GM06990 (cell line): Measurements from ENCODE around the gene PLXNB2.

ENCODE experiments used
- DNase-seq: peaks from one replicate; pipeline ENCODE4 v3.0.0-alpha.2; 2011; ENCODE audit not compliant: insufficient read length; ENCODE audit errors: extremely low read depth
- H3K27me3 ChIP-seq: replicated peaks from 2 replicates; pipeline ENCODE4 v1.6.0; 2011; ENCODE audit warnings: low read length; ENCODE audit not compliant: control insufficient read depth, insufficient read depth
- H3K36me3 ChIP-seq: 2 replicates; pipeline ENCODE4 v1.5.1; 2011; ENCODE audit warnings: low read length; ENCODE audit not compliant: control insufficient read depth, insufficient read depth
- H3K4me3 ChIP-seq: replicated peaks from 2 replicates; pipeline ENCODE4 v1.5.1; 2011; ENCODE audit warnings: low read depth, mild to moderate bottlenecking, control low read depth, low read length
- TF ChIP-seq, protein P1 (sequence below): IDR thresholded peaks from 2 replicates; pipeline ENCODE4 v1.5.1; 2011; ENCODE audit warnings: low read length, control low read depth, mild to moderate bottlenecking, inconsistent platforms; ENCODE audit not compliant: insufficient read depth, poor library complexity, severe bottlenecking

PLXNB2 gene

GRCh38 chr22:50258361-50259292, 48.8 kb downstream of the PLXNB2 start:
- Histone ChIP-seq H3K36me3 (no peaks in the 10 kb centered on the region; the same call in none of the 2 replicates), H3K4me3 (no peak overlapping the region), H3K27me3 (no peaks in the 10 kb centered on the region)
- TF ChIP-seq, protein P1, sequence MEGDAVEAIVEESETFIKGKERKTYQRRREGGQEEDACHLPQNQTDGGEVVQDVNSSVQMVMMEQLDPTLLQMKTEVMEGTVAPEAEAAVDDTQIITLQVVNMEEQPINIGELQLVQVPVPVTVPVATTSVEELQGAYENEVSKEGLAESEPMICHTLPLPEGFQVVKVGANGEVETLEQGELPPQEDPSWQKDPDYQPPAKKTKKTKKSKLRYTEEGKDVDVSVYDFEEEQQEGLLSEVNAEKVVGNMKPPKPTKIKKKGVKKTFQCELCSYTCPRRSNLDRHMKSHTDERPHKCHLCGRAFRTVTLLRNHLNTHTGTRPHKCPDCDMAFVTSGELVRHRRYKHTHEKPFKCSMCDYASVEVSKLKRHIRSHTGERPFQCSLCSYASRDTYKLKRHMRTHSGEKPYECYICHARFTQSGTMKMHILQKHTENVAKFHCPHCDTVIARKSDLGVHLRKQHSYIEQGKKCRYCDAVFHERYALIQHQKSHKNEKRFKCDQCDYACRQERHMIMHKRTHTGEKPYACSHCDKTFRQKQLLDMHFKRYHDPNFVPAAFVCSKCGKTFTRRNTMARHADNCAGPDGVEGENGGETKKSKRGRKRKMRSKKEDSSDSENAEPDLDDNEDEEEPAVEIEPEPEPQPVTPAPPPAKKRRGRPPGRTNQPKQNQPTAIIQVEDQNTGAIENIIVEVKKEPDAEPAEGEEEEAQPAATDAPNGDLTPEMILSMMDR: no peak
- DNase-seq: no peak

DNA sequence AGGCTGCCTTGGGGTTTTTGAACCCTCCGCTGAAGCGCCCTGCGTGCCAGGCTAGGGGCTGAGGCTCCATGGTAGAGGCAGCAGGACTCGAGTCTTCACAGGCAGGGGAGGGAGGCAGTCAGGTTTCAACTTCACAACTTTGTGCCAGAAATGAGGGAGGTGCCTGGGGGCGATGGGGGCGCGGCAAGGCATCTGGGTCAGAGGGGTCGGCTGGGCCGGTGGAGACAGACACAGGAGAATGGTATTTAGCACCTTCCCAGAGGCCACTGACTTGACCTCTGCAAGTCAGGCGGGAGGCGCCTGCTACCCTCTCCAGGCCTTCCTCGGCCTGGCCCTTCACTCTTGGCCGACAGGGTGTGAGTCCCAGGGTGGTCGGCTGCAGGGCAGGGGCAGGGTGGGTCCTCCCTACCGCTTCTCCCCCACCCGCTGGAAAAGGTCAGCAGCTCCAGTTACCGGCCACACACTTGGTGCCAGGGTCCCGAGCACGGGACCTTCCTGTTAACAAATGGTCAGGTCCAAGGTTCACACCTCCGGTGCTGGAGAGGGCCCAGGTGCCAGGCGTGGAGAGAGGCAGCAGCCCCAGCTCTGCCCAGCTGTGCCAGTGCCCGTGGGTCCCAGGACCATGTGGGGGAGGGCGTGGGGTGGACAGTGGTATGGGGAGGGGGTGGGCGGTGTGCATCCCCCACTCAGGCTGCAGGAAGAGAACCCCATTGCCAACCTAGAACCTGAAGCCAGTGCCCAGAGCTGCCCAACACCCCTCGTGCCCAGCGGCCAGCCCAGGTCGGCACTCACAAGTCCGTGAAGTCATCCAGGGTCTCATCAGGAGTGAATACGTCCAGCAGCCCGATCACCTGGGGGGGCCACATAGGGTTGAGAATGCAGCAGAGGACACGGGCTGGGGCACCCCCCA, 49.7 kb downstream of the PLXNB2 start:
- Histone ChIP-seq H3K36me3 (peaks cover 2% of the 10 kb centered on the region), H3K27me3 (no peaks in the 10 kb centered on the region), H3K4me3 (no peak overlapping the region)
- DNase-seq: no peak
- TF ChIP-seq, protein P1: no peak

GRCh38 chr22:50257041-50257440, 50.4 kb downstream of the PLXNB2 start:
- TF ChIP-seq, protein P1: no peak
- Histone ChIP-seq H3K4me3 (no peak overlapping the region), H3K36me3 (peaks cover 2% of the 10 kb centered on the region; the same call in 1 of the 2 replicates), H3K27me3 (no peaks in the 10 kb centered on the region)
- no peak for DNase-seq

- TF ChIP-seq, protein P1: no peak
- DNase-seq: no peak
- H3K36me3 ChIP-seq: peaks cover 2% of the 10 kb centered on the region; the same call in 1 of the 2 replicates
- no peaks in the 10 kb centered on the region for H3K27me3 ChIP-seq
- H3K4me3 ChIP-seq: no peak overlapping the region
Measured at GRCh38 chr22:50256258-50256862, 51.1 kb downstream of the PLXNB2 start.

DNA sequence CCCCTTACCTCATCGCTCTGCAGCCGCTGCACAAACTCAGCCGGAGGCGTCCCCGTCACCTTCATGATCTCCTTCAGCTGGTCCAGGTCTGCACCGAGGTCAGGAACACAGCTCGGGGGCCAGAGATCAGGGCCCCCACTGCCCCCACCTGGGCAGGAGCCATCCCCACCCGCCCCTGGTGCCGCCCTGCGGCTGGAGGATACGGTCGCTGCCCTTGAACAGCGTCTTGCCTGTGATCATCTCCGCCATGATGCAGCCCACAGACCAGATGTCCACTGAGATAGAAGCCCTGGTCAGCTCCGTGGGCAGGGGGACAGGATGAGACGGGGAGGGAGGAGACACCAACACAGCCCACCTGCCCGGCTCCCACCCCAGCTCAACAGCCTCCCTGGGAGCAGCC, 51.8 kb downstream of the PLXNB2 start:
- no peaks in the 10 kb centered on the region for H3K27me3 ChIP-seq
- H3K4me3 ChIP-seq: no peak overlapping the region
- TF ChIP-seq, protein P1: no peak
- no peak for DNase-seq
- H3K36me3 ChIP-seq: peaks cover 2% of the 10 kb centered on the region; the same call in 1 of the 2 replicates
